ENCODE data around the gene NTM. TPM values are rescaled to one million over a fixed set of nuclear protein-coding genes. Genes with fewer than 3 reads are reported as not detected.
A peak's percentile ranks its signal among the peaks of the same experiment; 100 is the strongest.

Gene NTM
- total RNA-seq, 1 experiment from 2014 or later = 8.6 TPM

DNA sequence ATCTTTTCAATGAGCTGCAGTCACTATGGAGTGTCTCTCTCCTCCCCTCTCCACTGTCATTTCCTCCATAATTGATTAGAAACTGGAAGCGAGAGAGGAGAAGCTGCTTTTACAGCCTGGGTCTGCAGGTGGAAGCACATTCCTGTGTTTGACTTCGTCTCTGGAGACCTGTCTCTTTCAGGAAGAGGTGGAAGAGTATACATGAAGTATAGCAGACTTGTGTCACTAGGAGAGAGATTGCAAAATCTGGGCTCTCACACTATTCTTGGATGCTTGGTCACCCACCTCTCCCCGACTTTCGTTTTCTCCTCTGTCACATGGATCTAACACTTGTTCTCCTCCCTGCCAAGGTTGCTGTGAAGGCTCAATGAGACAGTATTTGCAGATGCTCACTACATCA lies 323.3 kb downstream of the NTM start:
- no peaks in the 10 kb centered on the region for H3K9me3 ChIP-seq (ENCODE audit: low read depth, low read length, poor library complexity, severe bottlenecking)
- H3K27me3 ChIP-seq (replicated peaks; ENCODE audit: insufficient read depth, low read depth, low read length, poor library complexity) = no peaks in the 10 kb centered on the region
- no peak overlapping the region for H3K4me3 ChIP-seq (ENCODE audit: low read depth, low read length, poor library complexity, severe bottlenecking)
- no peaks in the 10 kb centered on the region for H3K36me3 ChIP-seq (ENCODE audit: insufficient read depth, low read length, poor library complexity, severe bottlenecking)
- no peak for DNase-seq (ENCODE audit: low spot score)
- CTCF ChIA-PET = interaction anchor here (0.5 kb wide), 1 partner anchor 1832 kb away, joined by 5 read pairs; no protein-coding TSS in a partner anchor
- no peak overlapping the region for H3K27ac ChIP-seq (ENCODE audit: low read depth, low read length, poor library complexity, severe bottlenecking)
- TF ChIP-seq, protein P1, sequence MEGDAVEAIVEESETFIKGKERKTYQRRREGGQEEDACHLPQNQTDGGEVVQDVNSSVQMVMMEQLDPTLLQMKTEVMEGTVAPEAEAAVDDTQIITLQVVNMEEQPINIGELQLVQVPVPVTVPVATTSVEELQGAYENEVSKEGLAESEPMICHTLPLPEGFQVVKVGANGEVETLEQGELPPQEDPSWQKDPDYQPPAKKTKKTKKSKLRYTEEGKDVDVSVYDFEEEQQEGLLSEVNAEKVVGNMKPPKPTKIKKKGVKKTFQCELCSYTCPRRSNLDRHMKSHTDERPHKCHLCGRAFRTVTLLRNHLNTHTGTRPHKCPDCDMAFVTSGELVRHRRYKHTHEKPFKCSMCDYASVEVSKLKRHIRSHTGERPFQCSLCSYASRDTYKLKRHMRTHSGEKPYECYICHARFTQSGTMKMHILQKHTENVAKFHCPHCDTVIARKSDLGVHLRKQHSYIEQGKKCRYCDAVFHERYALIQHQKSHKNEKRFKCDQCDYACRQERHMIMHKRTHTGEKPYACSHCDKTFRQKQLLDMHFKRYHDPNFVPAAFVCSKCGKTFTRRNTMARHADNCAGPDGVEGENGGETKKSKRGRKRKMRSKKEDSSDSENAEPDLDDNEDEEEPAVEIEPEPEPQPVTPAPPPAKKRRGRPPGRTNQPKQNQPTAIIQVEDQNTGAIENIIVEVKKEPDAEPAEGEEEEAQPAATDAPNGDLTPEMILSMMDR (conservative IDR thresholded peaks at IDR 0.05; ENCODE audit: low read depth, low read length) = no peak
- no peak for TF ChIP-seq EZH2 (IDR thresholded peaks at IDR 0.05; ENCODE audit: borderline replicate concordance, low read depth, low read length, poor library complexity, severe bottlenecking)
- no TSS peak for BruUV-seq (replicated peaks)
- POLR2A ChIA-PET (ENCODE audit: low non-redundant PET) = no interaction called here
- intact Hi-C loops (cut with micrococcal nuclease; ENCODE audit: unreplicated experiment) = loop anchor here (2.0 to 10.0 kb wide), 4 partner anchors 431 to 1369 kb away; no protein-coding TSS in a partner anchor
- H3K4me1 ChIP-seq (ENCODE audit: insufficient read depth, low read length, poor library complexity, severe bottlenecking) = peaks cover 7% of the 10 kb centered on the region

DNA sequence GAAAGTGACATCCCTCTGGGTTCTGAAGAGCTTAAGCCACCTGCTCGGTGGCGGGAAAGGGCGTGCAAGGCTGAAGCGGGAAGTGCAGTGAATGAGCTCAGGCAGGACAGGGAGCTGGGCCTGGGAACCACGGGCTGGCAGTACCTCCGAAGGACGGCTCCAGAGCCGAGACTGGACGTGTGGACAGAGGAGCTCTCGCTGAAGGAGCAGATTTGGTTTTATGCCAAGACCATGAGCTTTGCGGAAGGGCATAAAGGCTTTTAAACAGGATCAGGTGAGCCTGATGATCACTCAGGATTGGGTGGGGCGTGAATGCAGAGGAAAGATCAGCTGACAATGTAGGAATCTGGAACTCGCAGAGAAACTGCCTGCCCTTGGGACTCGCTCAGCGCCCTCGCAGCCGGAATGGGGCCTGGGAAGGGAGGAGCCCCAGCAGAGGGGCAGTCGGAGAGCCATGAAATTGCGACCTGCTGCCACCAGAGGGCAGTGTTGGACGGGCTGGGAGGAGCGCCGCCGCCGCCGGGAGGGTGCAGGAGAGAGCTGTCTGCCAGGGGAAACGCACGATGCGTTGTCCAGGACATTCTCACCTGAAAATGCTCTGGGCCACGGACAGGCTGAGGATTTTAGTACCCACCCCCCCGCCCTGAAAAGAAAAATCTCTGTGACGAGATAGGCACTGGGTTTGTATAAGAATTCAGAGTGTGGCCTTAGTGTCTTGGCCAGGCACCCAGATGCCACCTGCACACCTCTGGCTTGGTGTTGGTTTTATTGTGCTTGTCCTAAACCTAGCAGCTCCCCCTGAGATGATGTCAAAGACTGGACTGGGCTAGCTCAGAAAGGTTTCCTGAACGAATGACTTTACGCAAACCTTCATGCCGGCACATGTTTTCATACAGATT lies 324.4 kb downstream of the NTM start:
- Histone ChIP-seq H3K27me3 (replicated peaks; ENCODE audit: insufficient read depth, low read depth, low read length, poor library complexity) (no peaks in the 10 kb centered on the region), H3K9me3 (ENCODE audit: low read depth, low read length, poor library complexity, severe bottlenecking) (no peaks in the 10 kb centered on the region), H3K36me3 (ENCODE audit: insufficient read depth, low read length, poor library complexity, severe bottlenecking) (no peaks in the 10 kb centered on the region), H3K27ac (ENCODE audit: low read depth, low read length, poor library complexity, severe bottlenecking) (no peak overlapping the region), H3K4me3 (ENCODE audit: low read depth, low read length, poor library complexity, severe bottlenecking) (no peak overlapping the region), H3K4me1 (ENCODE audit: insufficient read depth, low read length, poor library complexity, severe bottlenecking) (peaks cover 7% of the 10 kb centered on the region)
- DNase-seq (ENCODE audit: low spot score) = peak; percentile 87
- intact Hi-C loops (cut with micrococcal nuclease; ENCODE audit: unreplicated experiment) = loop anchor here (2.0 to 10.0 kb wide), 6 partner anchors 218 to 1368 kb away; no protein-coding TSS in a partner anchor
- BruUV-seq (replicated peaks) = no TSS peak
- ChIA-PET CTCF (interaction anchor here (0.7 to 1.4 kb wide), 4 partner anchors 207 to 1370 kb away, joined by 3 to 10 read pairs (median 4); no protein-coding TSS in a partner anchor), POLR2A (ENCODE audit: low non-redundant PET) (no interaction called here)
- TF ChIP-seq EZH2 (IDR thresholded peaks at IDR 0.05; ENCODE audit: borderline replicate concordance, low read depth, low read length, poor library complexity, severe bottlenecking) = no peak
- TF ChIP-seq, protein P1 (conservative IDR thresholded peaks at IDR 0.05; ENCODE audit: low read depth, low read length) = peak; percentile 93

DNA sequence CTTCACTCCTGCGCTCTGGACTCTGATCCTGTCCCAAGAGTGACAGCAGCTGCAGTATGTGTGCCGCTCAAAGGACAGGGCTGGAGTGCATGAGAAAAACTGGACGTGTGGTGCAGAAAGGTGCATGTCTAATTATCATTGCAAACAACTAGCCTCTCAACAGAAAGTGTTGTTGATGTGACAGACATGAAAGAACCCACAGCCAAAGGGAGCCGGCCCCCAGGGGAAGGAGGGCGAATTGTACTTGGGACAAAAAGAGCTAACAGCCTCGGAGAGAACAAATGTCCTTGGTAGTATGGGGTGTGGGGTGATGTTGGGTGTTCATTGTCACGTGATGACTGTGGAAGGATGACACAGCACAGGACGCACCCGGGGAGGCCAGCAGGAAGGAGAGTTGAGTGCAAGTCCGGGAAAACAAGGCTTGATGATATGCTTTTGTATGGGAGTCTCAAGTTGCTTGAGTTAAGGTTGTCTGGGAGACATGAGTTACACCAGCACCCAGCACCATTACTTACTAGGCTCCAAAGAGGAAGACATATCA lies 325.5 kb downstream of the NTM start:
- H3K36me3 ChIP-seq (ENCODE audit: insufficient read depth, low read length, poor library complexity, severe bottlenecking) = no peaks in the 10 kb centered on the region
- CTCF ChIA-PET = no interaction called here
- no peak overlapping the region for H3K27ac ChIP-seq (ENCODE audit: low read depth, low read length, poor library complexity, severe bottlenecking)
- POLR2A ChIA-PET (ENCODE audit: low non-redundant PET) = no interaction called here
- H3K9me3 ChIP-seq (ENCODE audit: low read depth, low read length, poor library complexity, severe bottlenecking) = no peaks in the 10 kb centered on the region
- no peaks in the 10 kb centered on the region for H3K27me3 ChIP-seq (replicated peaks; ENCODE audit: insufficient read depth, low read depth, low read length, poor library complexity)
- intact Hi-C loops (cut with micrococcal nuclease; ENCODE audit: unreplicated experiment) = loop anchor here (2.0 to 10.0 kb wide), 6 partner anchors 216 to 1367 kb away; no protein-coding TSS in a partner anchor
- H3K4me1 ChIP-seq (ENCODE audit: insufficient read depth, low read length, poor library complexity, severe bottlenecking) = peaks cover 7% of the 10 kb centered on the region
- no peak for DNase-seq (ENCODE audit: low spot score)
- BruUV-seq (replicated peaks) = no TSS peak
- no peak overlapping the region for H3K4me3 ChIP-seq (ENCODE audit: low read depth, low read length, poor library complexity, severe bottlenecking)
- TF ChIP-seq, protein P1 (conservative IDR thresholded peaks at IDR 0.05; ENCODE audit: low read depth, low read length) = no peak
- no peak for TF ChIP-seq EZH2 (IDR thresholded peaks at IDR 0.05; ENCODE audit: borderline replicate concordance, low read depth, low read length, poor library complexity, severe bottlenecking)
